Measurements from ENCODE around the gene MGLL.

DNA sequence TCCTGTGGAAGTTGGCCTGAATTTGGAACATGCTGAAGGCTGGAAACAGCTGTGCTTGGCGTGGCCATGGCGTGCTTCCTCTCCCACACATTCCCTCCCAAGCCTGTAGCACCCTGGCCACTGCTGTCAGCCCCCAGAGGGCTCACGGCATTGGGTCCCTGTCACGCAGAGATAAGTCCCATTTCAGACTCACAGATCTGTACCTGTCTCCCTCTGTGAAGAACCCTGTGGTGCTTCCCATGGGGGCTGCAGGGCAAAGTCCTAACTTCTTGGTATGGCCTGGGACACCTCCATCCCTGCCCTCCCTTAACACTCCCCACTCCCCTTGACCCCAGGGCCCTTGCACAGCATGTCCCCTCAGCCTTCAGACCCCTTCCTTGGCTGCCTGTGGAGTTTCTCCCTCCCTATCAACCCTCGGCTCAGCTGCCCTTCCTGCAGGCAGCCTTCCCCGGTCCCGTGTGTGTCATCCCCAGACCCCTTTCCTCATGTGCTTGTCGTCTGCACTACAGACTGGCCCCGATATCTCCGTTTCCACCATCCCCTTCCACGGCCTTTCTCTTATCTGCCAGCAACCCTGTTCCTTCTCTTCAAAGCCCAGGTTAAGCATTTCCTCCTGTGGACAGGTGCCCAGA, 120.9 kb downstream of the MGLL start:
- TF ChIP-seq CTCF (IDR thresholded peaks at IDR 0.05) (no peak), POLR2A (IDR thresholded peaks at IDR 0.05) (no peak)

All from right lobe of liver (tissue), 4 donors.